Panc1 (cell line): ENCODE results near the gene EME1.

Experiments
- CTCF ChIP-seq: fragments of 450-650 bp; IDR thresholded peaks from 2 replicates; pipeline ENCODE4 v1.5.1; 2017; ENCODE audit warnings: mild to moderate bottlenecking
- REST ChIP-seq, 2 experiments: IDR thresholded peaks; 2 replicates each; pipeline ENCODE4 v1.6.1; 2011 to 2012; ENCODE audit warnings: low read depth in 2 of 2, control low read depth in 1 of 2, low read length in 1 of 2, mild to moderate bottlenecking in 1 of 2, moderate library complexity in 1 of 2; ENCODE audit not compliant: insufficient read depth in 1 of 2
- SIN3A ChIP-seq: IDR thresholded peaks from 2 replicates; pipeline ENCODE4 v1.6.1; 2012; ENCODE audit warnings: low read depth, mild to moderate bottlenecking, low read length, moderate library complexity, borderline replicate concordance; ENCODE audit not compliant: insufficient read depth

GRCh38 chr17:50393700-50394099 is 20.7 kb downstream of the EME1 start:
- TF ChIP-seq CTCF (no peak), SIN3A (no peak), REST (IDR thresholded peaks at IDR 0.05; ENCODE audit: insufficient read depth in 1 of 2, low read depth in 2 of 2, low read length in 1 of 2) (no peak)
